H9 (cell line): ENCODE measurements around the gene DUOX2. TPM values are rescaled to one million over a fixed set of nuclear protein-coding genes. Genes with fewer than 3 reads are reported as not detected.

Source experiments
- DNase-seq: peaks from one replicate; pipeline ENCODE4 v3.0.0-alpha.2; 2017
- H2AFZ ChIP-seq: one replicate; pipeline ENCODE4 v1.6.1; 2013; ENCODE audit warnings: mild to moderate bottlenecking, low read length, control low read depth, moderate library complexity
- H2AK5ac ChIP-seq: 2 replicates; pipeline ENCODE4 v1.6.1; 2013; ENCODE audit warnings: low read length, control low read depth, mixed read lengths; ENCODE audit not compliant: insufficient read length
- H2BK120ac ChIP-seq: one replicate; pipeline ENCODE4 v1.6.1; 2013; ENCODE audit warnings: low read depth, mild to moderate bottlenecking, low read length, control low read depth, inconsistent platforms; ENCODE audit not compliant: poor library complexity, severe bottlenecking
- H2BK12ac ChIP-seq: 2 replicates; pipeline ENCODE4 v1.6.1; 2013; ENCODE audit warnings: low read length, control low read depth, mixed read lengths, low read depth; ENCODE audit not compliant: insufficient read length
- H2BK15ac ChIP-seq: 2 replicates; pipeline ENCODE4 v1.6.1; 2013; ENCODE audit warnings: low read depth, low read length, control low read depth
- H2BK20ac ChIP-seq: one replicate; pipeline ENCODE4 v1.6.1; 2013; ENCODE audit warnings: low read depth, mild to moderate bottlenecking, low read length, control low read depth, inconsistent platforms; ENCODE audit not compliant: poor library complexity, severe bottlenecking
- H2BK5ac ChIP-seq: 2 replicates; pipeline ENCODE4 v1.6.1; 2013; ENCODE audit warnings: low read length, control low read depth, mixed read lengths; ENCODE audit not compliant: insufficient read length
- H3K14ac ChIP-seq: 2 replicates; pipeline ENCODE4 v1.6.1; 2013; ENCODE audit warnings: low read length, control low read depth; ENCODE audit not compliant: insufficient read depth
- H3K18ac ChIP-seq: 2 replicates; pipeline ENCODE4 v1.6.1; 2013; ENCODE audit warnings: low read depth, mild to moderate bottlenecking, mixed read lengths, low read length, control low read depth; ENCODE audit not compliant: insufficient read length
- H3K23ac ChIP-seq: 2 replicates; pipeline ENCODE4 v1.6.1; 2013; ENCODE audit warnings: low read length, control low read depth, mixed read lengths, low read depth; ENCODE audit not compliant: insufficient read length
- H3K23me2 ChIP-seq: 2 replicates; pipeline ENCODE4 v1.6.1; 2013; ENCODE audit warnings: low read depth, mild to moderate bottlenecking, mixed read lengths, low read length, control low read depth; ENCODE audit not compliant: insufficient read length, poor library complexity, severe bottlenecking
- H3K27ac ChIP-seq: 2 replicates; pipeline ENCODE4 v1.5.1; 2013; ENCODE audit warnings: low read length, control low read depth, mixed read lengths, low read depth; ENCODE audit not compliant: insufficient read length
- H3K27me3 ChIP-seq: 2 replicates; pipeline ENCODE4 v1.6.1; 2013; ENCODE audit warnings: low read length, control low read depth, inconsistent platforms; ENCODE audit not compliant: insufficient read depth
- H3K4ac ChIP-seq: 2 replicates; pipeline ENCODE4 v1.6.1; 2013; ENCODE audit warnings: low read depth, mild to moderate bottlenecking, control low read depth, inconsistent platforms, low read length, moderate library complexity
- H3K4me1 ChIP-seq: 2 replicates; pipeline ENCODE4 v1.6.1; 2013; ENCODE audit warnings: low read length, control low read depth, inconsistent platforms; ENCODE audit not compliant: insufficient read depth
- H3K4me2 ChIP-seq: 2 replicates; pipeline ENCODE4 v1.6.1; 2013; ENCODE audit warnings: low read length, control low read depth, mixed read lengths; ENCODE audit not compliant: insufficient read length, insufficient read depth
- H3K56ac ChIP-seq: 2 replicates; pipeline ENCODE4 v1.6.1; 2013; ENCODE audit warnings: low read depth, mild to moderate bottlenecking, mixed read lengths, low read length, control low read depth; ENCODE audit not compliant: insufficient read length
- H3K79me1 ChIP-seq: 2 replicates; pipeline ENCODE4 v1.6.1; 2013; ENCODE audit warnings: low read depth, mild to moderate bottlenecking, moderate library complexity, low read length, control low read depth, inconsistent platforms; ENCODE audit not compliant: insufficient read depth, poor library complexity, severe bottlenecking
- H3K79me2 ChIP-seq: 2 replicates; pipeline ENCODE4 v1.6.1; 2013; ENCODE audit warnings: low read length, control low read depth, inconsistent platforms; ENCODE audit not compliant: insufficient read depth
- H3K9ac ChIP-seq: 2 replicates; pipeline ENCODE4 v1.6.1; 2013; ENCODE audit warnings: low read length, control low read depth, mixed read lengths; ENCODE audit not compliant: insufficient read length; ENCODE audit errors: extremely low read depth
- H3K9me3 ChIP-seq: one replicate; pipeline ENCODE4 v1.6.1; 2013; ENCODE audit warnings: low read depth, low read length, inconsistent platforms; ENCODE audit not compliant: control insufficient read depth
- H3T11ph ChIP-seq: one replicate; pipeline ENCODE4 v1.6.1; 2013; ENCODE audit warnings: mild to moderate bottlenecking, low read length, control low read depth, inconsistent platforms
- H4K20me1 ChIP-seq: one replicate; pipeline ENCODE4 v1.6.1; 2013; ENCODE audit not compliant: control insufficient read depth, insufficient read length, insufficient read depth
- H4K5ac ChIP-seq: 2 replicates; pipeline ENCODE4 v1.6.1; 2013; ENCODE audit warnings: low read depth, mild to moderate bottlenecking, mixed read lengths, low read length, control low read depth; ENCODE audit not compliant: insufficient read length
- H4K8ac ChIP-seq: replicated peaks from 2 replicates; pipeline ENCODE4 v1.6.1; 2013; ENCODE audit warnings: low read length, control low read depth, mixed read lengths, low read depth; ENCODE audit not compliant: insufficient read length
- H4K91ac ChIP-seq: 2 replicates; pipeline ENCODE4 v1.6.1; 2013; ENCODE audit warnings: low read depth, mild to moderate bottlenecking, moderate library complexity, mixed read lengths, low read length, control low read depth; ENCODE audit not compliant: insufficient read length
- H3K27ac Mint-ChIP-seq, 3 experiments: 2 replicates in 2 of 3; 3 replicates in 1 of 3; pipeline ENCODE4 v1.8.0; 2020 to 2021; ENCODE audit warnings: mixed read lengths in 3 of 3, mild to moderate bottlenecking in 1 of 3, moderate library complexity in 1 of 3
- H3K27me3 Mint-ChIP-seq: 2 replicates; pipeline ENCODE4 v1.8.0; 2021; ENCODE audit warnings: low read depth, mild to moderate bottlenecking, moderate library complexity, mixed read lengths
- H3K36me3 Mint-ChIP-seq, 3 experiments: 2 replicates in 2 of 3; 3 replicates in 1 of 3; pipeline ENCODE4 v1.8.0; 2020 to 2021; ENCODE audit warnings: low read depth in 3 of 3, mixed read lengths in 3 of 3; ENCODE audit not compliant: insufficient read depth in 1 of 3
- H3K4me1 Mint-ChIP-seq, 2 experiments: 2 replicates each; pipeline ENCODE4 v1.8.0; 2020; ENCODE audit warnings: mixed read lengths in 2 of 2
- H3K4me3 Mint-ChIP-seq, 2 experiments: 2 replicates in 1 of 2; 3 replicates in 1 of 2; pipeline ENCODE4 v1.8.0; 2020 to 2021; ENCODE audit warnings: mild to moderate bottlenecking in 2 of 2, mixed read lengths in 2 of 2, moderate library complexity in 1 of 2
- H3K9me3 Mint-ChIP-seq, 2 experiments: 2 replicates in 1 of 2; 3 replicates in 1 of 2; pipeline ENCODE4 v1.8.0; 2020; ENCODE audit warnings: mild to moderate bottlenecking in 2 of 2, mixed read lengths in 2 of 2, moderate library complexity in 1 of 2
- WGBS: extraction: QIAGEN DNeasy Blood & Tissue Kit; methylation state at CpG from one replicate; pipeline ENCODE4 v1.1.7; 2013; ENCODE audit warnings: missing lambda C conversion rate, low lambda C conversion rate, mixed read lengths; ENCODE audit not compliant: insufficient read length; ENCODE audit errors: extremely low coverage; 5-methylcytosine and 5-hydroxymethylcytosine counted together
- total RNA-seq: library from RNA; stranded (reverse); gene quantifications from 2 replicates; pipeline ENCODE4 v1.2.1, GENCODE V29; 2021
- TF ChIP-seq, protein P1 (sequence below): fragments of 200-600 bp; sonication (generic); conservative IDR thresholded peaks from 3 replicates; pipeline ENCODE4 v1.8.0; 2021; ENCODE audit warnings: antibody characterized with exemption, mild to moderate bottlenecking

The DUOX2 gene
- total RNA-seq, 1 experiment from 2014 or later = 0.42 TPM

DNA sequence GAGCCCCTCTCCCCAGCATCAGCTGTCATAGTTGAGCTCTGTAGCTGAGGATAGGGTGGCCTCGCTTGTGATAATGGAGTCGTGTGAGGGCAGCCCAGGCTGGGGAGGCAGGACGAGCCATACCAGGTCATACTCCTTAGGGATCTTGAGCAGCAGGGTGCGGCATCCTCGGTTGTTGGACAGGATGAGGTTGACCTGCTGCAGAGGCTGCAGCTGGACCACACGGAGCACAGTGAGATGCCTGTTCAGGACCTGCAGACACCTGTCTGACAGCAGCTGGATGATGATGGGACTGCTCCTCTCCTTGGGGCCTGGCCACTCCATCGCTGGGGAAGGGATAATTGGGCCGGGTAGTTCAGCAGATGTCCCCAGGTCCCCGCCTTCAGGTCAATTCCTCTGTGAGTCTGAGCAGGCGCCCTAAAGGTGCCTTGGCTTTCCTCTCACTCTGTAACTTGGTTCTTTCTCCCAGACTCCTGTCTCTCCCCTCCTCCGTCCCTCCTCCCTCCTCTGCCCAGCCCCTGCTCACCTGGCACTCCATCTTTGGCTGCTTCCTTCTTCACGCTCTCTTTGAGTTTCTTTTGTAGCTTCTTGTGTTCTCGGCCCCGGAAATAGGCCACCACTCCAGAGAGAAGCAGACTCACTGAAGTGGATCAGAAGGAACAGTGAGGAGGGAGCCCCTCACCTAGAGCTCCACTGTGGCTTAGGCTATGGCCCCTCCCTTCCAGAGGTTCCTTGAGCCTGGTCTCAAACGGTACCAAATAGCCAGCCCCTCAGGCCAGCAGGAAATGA, 7.8 kb downstream of the DUOX2 start:
- H4K8ac ChIP-seq = no peak overlapping the region
- peaks cover 45% of the 10 kb centered on the region for H3K27me3 Mint-ChIP-seq

More for the DNA sequence above, 7.8 kb downstream of the DUOX2 start:
- Histone ChIP-seq H3K4me1 (peaks cover 5% of the 10 kb centered on the region; the same call in 1 of the 2 replicates), H3K23ac (no peak overlapping the region), H4K5ac (no peak overlapping the region), H4K20me1 (no peaks in the 10 kb centered on the region), H2BK20ac (no peak overlapping the region), H2BK120ac (no peak overlapping the region), H4K91ac (no peak overlapping the region), H3K9me3 (no peaks in the 10 kb centered on the region), H3K14ac (no peak overlapping the region), H3K79me1 (no peaks in the 10 kb centered on the region), H2BK5ac (no peak overlapping the region), H3K18ac (no peak overlapping the region), H3K4me2 (no peak overlapping the region), H3T11ph (no peak overlapping the region), H3K27me3 (peaks cover 15% of the 10 kb centered on the region; the same call in 1 of the 2 replicates), H2AK5ac (no peak overlapping the region), H3K27ac (no peak overlapping the region), H2AFZ (no peak overlapping the region), H3K56ac (no peak overlapping the region), H3K9ac (no peak overlapping the region), H2BK15ac (no peak overlapping the region), H3K4ac (no peak overlapping the region), H2BK12ac (no peak overlapping the region), H3K79me2 (no peaks in the 10 kb centered on the region), H3K23me2 (no peaks in the 10 kb centered on the region)
- TF ChIP-seq, protein P1, sequence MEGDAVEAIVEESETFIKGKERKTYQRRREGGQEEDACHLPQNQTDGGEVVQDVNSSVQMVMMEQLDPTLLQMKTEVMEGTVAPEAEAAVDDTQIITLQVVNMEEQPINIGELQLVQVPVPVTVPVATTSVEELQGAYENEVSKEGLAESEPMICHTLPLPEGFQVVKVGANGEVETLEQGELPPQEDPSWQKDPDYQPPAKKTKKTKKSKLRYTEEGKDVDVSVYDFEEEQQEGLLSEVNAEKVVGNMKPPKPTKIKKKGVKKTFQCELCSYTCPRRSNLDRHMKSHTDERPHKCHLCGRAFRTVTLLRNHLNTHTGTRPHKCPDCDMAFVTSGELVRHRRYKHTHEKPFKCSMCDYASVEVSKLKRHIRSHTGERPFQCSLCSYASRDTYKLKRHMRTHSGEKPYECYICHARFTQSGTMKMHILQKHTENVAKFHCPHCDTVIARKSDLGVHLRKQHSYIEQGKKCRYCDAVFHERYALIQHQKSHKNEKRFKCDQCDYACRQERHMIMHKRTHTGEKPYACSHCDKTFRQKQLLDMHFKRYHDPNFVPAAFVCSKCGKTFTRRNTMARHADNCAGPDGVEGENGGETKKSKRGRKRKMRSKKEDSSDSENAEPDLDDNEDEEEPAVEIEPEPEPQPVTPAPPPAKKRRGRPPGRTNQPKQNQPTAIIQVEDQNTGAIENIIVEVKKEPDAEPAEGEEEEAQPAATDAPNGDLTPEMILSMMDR = no peak
- no peaks in the 10 kb centered on the region; a peak in 1 of 7 replicates for H3K36me3 Mint-ChIP-seq
- H3K4me3 Mint-ChIP-seq = no peak overlapping the region
- no peaks in the 10 kb centered on the region for H3K9me3 Mint-ChIP-seq
- peaks cover 6 to 14% of the 10 kb centered on the region in 2 experiments for H3K4me1 Mint-ChIP-seq
- no peak overlapping the region for H3K27ac Mint-ChIP-seq
- no peak for DNase-seq
- no CpG with 5 or more reads among the region's 15 CpGs for WGBS
